ENCODE data around the gene SLC6A9. TPM values are rescaled to one million over a fixed set of nuclear protein-coding genes. Genes with fewer than 3 reads are reported as not detected.

Gene SLC6A9
- total RNA-seq, 1 experiment from 2014 or later: 12.8 TPM

- no peak overlapping the region for H3K4me3 ChIP-seq (replicated peaks in 1 of 2; ENCODE audit: low read depth in 1 of 2, low read length in 2 of 2)
- ChIA-PET CTCF (no interaction called here), POLR2A (no interaction called here), RAD21 (ENCODE audit: low non-redundant PET in 1 of 2, low total read pairs in 2 of 2, uncharacterized antibody in 2 of 2, unreplicated experiment in 2 of 2) (no interaction called here)
- H3K27me3 ChIP-seq (ENCODE audit: insufficient read depth, low read length): no peaks in the 10 kb centered on the region
- ATAC-seq (no peak), DNase-seq (ENCODE audit: low read depth, low spot score) (no peak)
- TF ChIP-seq EGR1 (IDR thresholded peaks at IDR 0.05; ENCODE audit: low read depth) (no peak), FOSL1 (IDR thresholded peaks at IDR 0.05; ENCODE audit: low read depth) (no peak), ELF1 (IDR thresholded peaks at IDR 0.05; ENCODE audit: borderline replicate concordance, low read depth) (no peak), EZH2 (IDR thresholded peaks at IDR 0.05) (no peak), POLR2AphosphoS5 (IDR thresholded peaks at IDR 0.05; ENCODE audit: low read depth, low read length) (no peak), CEBPB (IDR thresholded peaks at IDR 0.05; ENCODE audit: low read depth) (no peak), TCF7L2 (IDR thresholded peaks at IDR 0.05; ENCODE audit: borderline replicate concordance, extremely low read depth, insufficient read depth, insufficient read length) (no peak), ZBTB33 (IDR thresholded peaks at IDR 0.05; ENCODE audit: extremely low read depth, insufficient replicate concordance, low read length) (no peak), SP1 (IDR thresholded peaks at IDR 0.05; ENCODE audit: low read depth) (no peak), MAX (IDR thresholded peaks at IDR 0.05) (no peak), SRF (IDR thresholded peaks at IDR 0.05; ENCODE audit: low read depth) (no peak), RAD21 (IDR thresholded peaks at IDR 0.05; ENCODE audit: low read depth) (no peak), EZH2phosphoT487 (IDR thresholded peaks at IDR 0.05; ENCODE audit: borderline replicate concordance) (no peak), POLR2A (IDR thresholded peaks at IDR 0.05; ENCODE audit: borderline replicate concordance, extremely low read depth, insufficient read depth, insufficient read length) (no peak), ZNF274 (IDR thresholded peaks at IDR 0.05; ENCODE audit: low read depth, low read length) (no peak)
- TF ChIP-seq, protein P1, sequence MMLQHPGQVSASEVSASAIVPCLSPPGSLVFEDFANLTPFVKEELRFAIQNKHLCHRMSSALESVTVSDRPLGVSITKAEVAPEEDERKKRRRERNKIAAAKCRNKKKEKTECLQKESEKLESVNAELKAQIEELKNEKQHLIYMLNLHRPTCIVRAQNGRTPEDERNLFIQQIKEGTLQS (IDR thresholded peaks at IDR 0.05): no peak
- TF ChIP-seq, protein P2, sequence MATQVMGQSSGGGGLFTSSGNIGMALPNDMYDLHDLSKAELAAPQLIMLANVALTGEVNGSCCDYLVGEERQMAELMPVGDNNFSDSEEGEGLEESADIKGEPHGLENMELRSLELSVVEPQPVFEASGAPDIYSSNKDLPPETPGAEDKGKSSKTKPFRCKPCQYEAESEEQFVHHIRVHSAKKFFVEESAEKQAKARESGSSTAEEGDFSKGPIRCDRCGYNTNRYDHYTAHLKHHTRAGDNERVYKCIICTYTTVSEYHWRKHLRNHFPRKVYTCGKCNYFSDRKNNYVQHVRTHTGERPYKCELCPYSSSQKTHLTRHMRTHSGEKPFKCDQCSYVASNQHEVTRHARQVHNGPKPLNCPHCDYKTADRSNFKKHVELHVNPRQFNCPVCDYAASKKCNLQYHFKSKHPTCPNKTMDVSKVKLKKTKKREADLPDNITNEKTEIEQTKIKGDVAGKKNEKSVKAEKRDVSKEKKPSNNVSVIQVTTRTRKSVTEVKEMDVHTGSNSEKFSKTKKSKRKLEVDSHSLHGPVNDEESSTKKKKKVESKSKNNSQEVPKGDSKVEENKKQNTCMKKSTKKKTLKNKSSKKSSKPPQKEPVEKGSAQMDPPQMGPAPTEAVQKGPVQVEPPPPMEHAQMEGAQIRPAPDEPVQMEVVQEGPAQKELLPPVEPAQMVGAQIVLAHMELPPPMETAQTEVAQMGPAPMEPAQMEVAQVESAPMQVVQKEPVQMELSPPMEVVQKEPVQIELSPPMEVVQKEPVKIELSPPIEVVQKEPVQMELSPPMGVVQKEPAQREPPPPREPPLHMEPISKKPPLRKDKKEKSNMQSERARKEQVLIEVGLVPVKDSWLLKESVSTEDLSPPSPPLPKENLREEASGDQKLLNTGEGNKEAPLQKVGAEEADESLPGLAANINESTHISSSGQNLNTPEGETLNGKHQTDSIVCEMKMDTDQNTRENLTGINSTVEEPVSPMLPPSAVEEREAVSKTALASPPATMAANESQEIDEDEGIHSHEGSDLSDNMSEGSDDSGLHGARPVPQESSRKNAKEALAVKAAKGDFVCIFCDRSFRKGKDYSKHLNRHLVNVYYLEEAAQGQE (IDR thresholded peaks at IDR 0.05; ENCODE audit: low read depth): no peak
- H4K20me1 ChIP-seq (ENCODE audit: insufficient read depth): no peaks in the 10 kb centered on the region
- H3K9me2 ChIP-seq (ENCODE audit: insufficient read depth): no peaks in the 10 kb centered on the region
- H3K4me2 ChIP-seq (ENCODE audit: low read length): no peak overlapping the region
- BruUV-seq (replicated peaks): no TSS peak
- H3K4me1 ChIP-seq (ENCODE audit: control insufficient read depth in 1 of 2, insufficient read depth in 2 of 2, low read length in 2 of 2): no peaks in the 10 kb centered on the region
- H3K79me2 ChIP-seq (ENCODE audit: insufficient read depth, low read length): no peaks in the 10 kb centered on the region
- no peak overlapping the region for H3K9ac ChIP-seq (ENCODE audit: low read length)
- H3K9me3 ChIP-seq (ENCODE audit: control insufficient read depth in 1 of 2, insufficient read depth in 1 of 2, low read depth in 1 of 2, low read length in 2 of 2): no peaks in the 10 kb centered on the region
- 0 out of 4 replicates have a peak, but pooled peaks cover 3 to 4% of the 10 kb centered on the region in 2 experiments for H3K36me3 ChIP-seq (ENCODE audit: control insufficient read depth in 1 of 2, insufficient read depth in 2 of 2, low read length in 2 of 2)
- intact Hi-C loops (cut with micrococcal nuclease): no loop called here
- H2AFZ ChIP-seq (ENCODE audit: low read depth, low read length, poor library complexity, severe bottlenecking): no peak overlapping the region
- H3K27ac ChIP-seq (ENCODE audit: low read depth, low read length): no peak overlapping the region
Measured at GRCh38 chr1:43954036-43954435, 77.2 kb downstream of the SLC6A9 start.

Measured in HCT116 (cell line).